Mucosa of rectum (tissue), 2 donors: ENCODE measurements around the gene CCDC18.
"Not testable (repeated sequence)": the region's sequence is repeated elsewhere in the genome, so short reads cannot be mapped to it uniquely, and the experiment has no call there.

Experiments used
- H3K27ac ChIP-seq, 2 donors: one replicate each; pipeline ENCODE4 v1.7.0; 2013; ENCODE audit warnings: inconsistent platforms in 2 of 2, low read depth in 2 of 2, low read length in 2 of 2
- H3K27me3 ChIP-seq, 2 donors: one replicate each; pipeline ENCODE4 v1.7.0; 2013; ENCODE audit warnings: low read length in 2 of 2; ENCODE audit not compliant: control insufficient read depth in 2 of 2, insufficient read depth in 2 of 2
- H3K36me3 ChIP-seq, 2 donors: one replicate each; pipeline ENCODE4 v1.7.0; 2013; ENCODE audit warnings: low read length in 2 of 2; ENCODE audit not compliant: control insufficient read depth in 2 of 2, insufficient read depth in 2 of 2
- H3K4me1 ChIP-seq, 2 donors: one replicate each; pipeline ENCODE4 v1.7.0; 2013; ENCODE audit warnings: low read length in 2 of 2, mild to moderate bottlenecking in 1 of 2; ENCODE audit not compliant: control insufficient read depth in 2 of 2, insufficient read depth in 2 of 2
- H3K4me3 ChIP-seq, 2 donors: one replicate each; pipeline ENCODE4 v1.7.0; 2013; ENCODE audit warnings: low read length in 2 of 2
- H3K9ac ChIP-seq, 2 donors: one replicate each; pipeline ENCODE4 v1.7.0; 2013; ENCODE audit warnings: low read length in 2 of 2, low read depth in 1 of 2, mild to moderate bottlenecking in 1 of 2
- H3K9me3 ChIP-seq, 2 donors: one replicate each; pipeline ENCODE4 v1.7.0; 2013; ENCODE audit warnings: low read length in 2 of 2; ENCODE audit not compliant: control insufficient read depth in 2 of 2
- donor health status: healthy.
- donor health status: Normal muscosa, but diverticular disease.

CCDC18 gene

GRCh38 chr1:93256433-93256832 lies 75.9 kb downstream of the CCDC18 start:
- no peak overlapping the region for H3K9ac ChIP-seq
- H3K27me3 ChIP-seq, result no peaks in the 10 kb centered on the region
- no peaks in the 10 kb centered on the region for H3K9me3 ChIP-seq
- no peaks in the 10 kb centered on the region for H3K4me1 ChIP-seq
- no peaks in the 10 kb centered on the region for H3K36me3 ChIP-seq
- H3K27ac ChIP-seq, result no peak overlapping the region
- no peak overlapping the region for H3K4me3 ChIP-seq

- H3K4me3 ChIP-seq, result no peak overlapping the region
- H3K9ac ChIP-seq, result no peak overlapping the region
- H3K9me3 ChIP-seq, result peaks cover 0 to 6% of the 10 kb centered on the region in 2 donors
- H3K27ac ChIP-seq, result no peak overlapping the region
- no peaks in the 10 kb centered on the region for H3K4me1 ChIP-seq
- H3K36me3 ChIP-seq, result peaks cover 6% of the 10 kb centered on the region in 2 donors
- H3K27me3 ChIP-seq, result no peaks in the 10 kb centered on the region
Observed at GRCh38 chr1:93257889-93258288, 77.4 kb downstream of the CCDC18 start.

- peaks cover 9 to 10% of the 10 kb centered on the region in 2 donors for H3K36me3 ChIP-seq
- not testable (repeated sequence) for H3K9me3 ChIP-seq, H3K4me1 ChIP-seq, H3K4me3 ChIP-seq, H3K9ac ChIP-seq, H3K27ac ChIP-seq, H3K27me3 ChIP-seq
Observed at GRCh38 chr1:93260726-93261125, 80.2 kb downstream of the CCDC18 start.

GRCh38 chr1:93262645-93263044 lies 82.1 kb downstream of the CCDC18 start:
- Histone ChIP-seq H3K36me3 (peaks cover 9 to 10% of the 10 kb centered on the region in 2 donors), H3K9ac (no peak overlapping the region), H3K4me1 (no peaks in the 10 kb centered on the region), H3K27me3 (no peaks in the 10 kb centered on the region), H3K9me3 (peaks cover 0 to 8% of the 10 kb centered on the region in 2 donors), H3K4me3 (no peak overlapping the region), H3K27ac (no peak overlapping the region)

GRCh38 chr1:93268888-93269287 lies 88.4 kb downstream of the CCDC18 start:
- H3K9me3 ChIP-seq, H3K27me3 ChIP-seq, H3K27ac ChIP-seq, H3K9ac ChIP-seq, H3K36me3 ChIP-seq, H3K4me1 ChIP-seq, H3K4me3 ChIP-seq: not testable (repeated sequence)

- H3K27me3 ChIP-seq, H3K36me3 ChIP-seq, H3K9ac ChIP-seq, H3K27ac ChIP-seq, H3K4me1 ChIP-seq, H3K9me3 ChIP-seq, H3K4me3 ChIP-seq: not testable (repeated sequence)
Observed at GRCh38 chr1:93275262-93275633, 94.7 kb downstream of the CCDC18 start.

GRCh38 chr1:93275634-93276295 lies 95.2 kb downstream of the CCDC18 start:
- Histone ChIP-seq H3K4me1 (no peaks in the 10 kb centered on the region), H3K4me3 (no peak overlapping the region), H3K9ac (no peak overlapping the region), H3K27me3 (no peaks in the 10 kb centered on the region), H3K36me3 (peaks cover 0 to 4% of the 10 kb centered on the region in 2 donors), H3K27ac (no peak overlapping the region), H3K9me3 (peaks cover 0 to 2% of the 10 kb centered on the region in 2 donors)

- not testable (repeated sequence) for H3K9me3 ChIP-seq, H3K27me3 ChIP-seq, H3K36me3 ChIP-seq, H3K4me3 ChIP-seq, H3K27ac ChIP-seq, H3K4me1 ChIP-seq, H3K9ac ChIP-seq
Observed at GRCh38 chr1:93277530-93277929, 97.0 kb downstream of the CCDC18 start.

- Histone ChIP-seq H3K9ac (no peak overlapping the region), H3K27ac (no peak overlapping the region), H3K4me1 (no peaks in the 10 kb centered on the region), H3K4me3 (no peak overlapping the region), H3K9me3 (peaks cover 0 to 2% of the 10 kb centered on the region in 2 donors), H3K36me3 (peaks cover 0 to 2% of the 10 kb centered on the region in 2 donors), H3K27me3 (no peaks in the 10 kb centered on the region)
Observed at GRCh38 chr1:93283496-93283895, 103.0 kb downstream of the CCDC18 start.

- Histone ChIP-seq H3K4me1 (no peaks in the 10 kb centered on the region), H3K4me3 (no peak overlapping the region), H3K27ac (no peak overlapping the region), H3K9me3 (no peaks in the 10 kb centered on the region), H3K9ac (no peak overlapping the region), H3K36me3 (peaks cover 2% of the 10 kb centered on the region in 2 donors), H3K27me3 (no peaks in the 10 kb centered on the region)
Observed at GRCh38 chr1:93288558-93288957, 108.0 kb downstream of the CCDC18 start.
